PC-3 (cell line): Measurements from ENCODE around the gene PRTG. TPM values are rescaled to one million over a fixed set of nuclear protein-coding genes. Genes with fewer than 3 reads are reported as not detected.

Experiments
- ATAC-seq: fragments of 200-7000 bp; cut with Tn5 transposase; 2 replicates; pipeline ENCODE4 v1.9.1; 2020; ENCODE audit warnings: mild to moderate bottlenecking, moderate library complexity
- BruUV-seq: library from RNA; stranded (reverse); fragments of 400-500 nt; replicated peaks from 2 replicates; lab custom pipeline; 2021; lab: Mats Ljungman, UMichigan
- CTCF ChIA-PET: fragments of 300-600 bp; sonication (Branson Sonifier 250); formaldehyde crosslinking; loops from one replicate; lab custom pipeline; 2022; ENCODE audit warnings: antibody characterized with exemption; lab: Charles Lee
- POLR2A ChIA-PET: fragments of 300-600 bp; sonication (Branson Sonifier 250); formaldehyde crosslinking; loops from one replicate; lab custom pipeline; 2022; ENCODE audit warnings: antibody characterized with exemption; ENCODE audit not compliant: unreplicated experiment; lab: Charles Lee
- DNase-seq: peaks from one replicate; pipeline ENCODE4 v3.0.0-alpha.2; 2015
- H2AFZ ChIP-seq: fragments of 300-600 bp; sonication (generic); 2 replicates; pipeline ENCODE4 v1.6.0; 2016; ENCODE audit warnings: antibody characterized with exemption, low read length
- H3F3A ChIP-seq: fragments of 300-600 bp; sonication (generic); one replicate; pipeline ENCODE4 v1.6.0; 2017; ENCODE audit warnings: antibody characterized with exemption, low read length, control low read depth, mild to moderate bottlenecking; ENCODE audit not compliant: unreplicated experiment
- H3K27ac ChIP-seq: fragments of 300-600 bp; sonication (generic); 2 replicates; pipeline ENCODE4 v1.5.1; 2016; ENCODE audit warnings: mild to moderate bottlenecking, low read length
- H3K27me3 ChIP-seq: fragments of 300-600 bp; sonication (generic); 2 replicates; pipeline ENCODE4 v1.6.1; 2016; ENCODE audit warnings: low read length, mixed read lengths
- H3K36me3 ChIP-seq: fragments of 300-600 bp; sonication (generic); 2 replicates; pipeline ENCODE4 v1.6.1; 2016; ENCODE audit warnings: low read depth, mixed run types, low read length, mixed read lengths
- H3K4me1 ChIP-seq: fragments of 300-600 bp; sonication (generic); 2 replicates; pipeline ENCODE4 v1.5.1; 2016; ENCODE audit warnings: low read length; ENCODE audit not compliant: insufficient read depth
- H3K4me2 ChIP-seq: fragments of 300-600 bp; sonication (generic); 2 replicates; pipeline ENCODE4 v1.6.0; 2016; ENCODE audit warnings: low read length
- H3K4me3 ChIP-seq: fragments of 300-600 bp; sonication (generic); 2 replicates; pipeline ENCODE4 v1.5.1; 2016; ENCODE audit warnings: mild to moderate bottlenecking, low read length, mixed read lengths
- H3K79me2 ChIP-seq: fragments of 300-600 bp; sonication (generic); 2 replicates; pipeline ENCODE4 v1.6.1; 2017; ENCODE audit warnings: low read length, mixed read lengths
- H3K9ac ChIP-seq: fragments of 300-600 bp; sonication (generic); 2 replicates; pipeline ENCODE4 v1.6.0; 2016; ENCODE audit warnings: mild to moderate bottlenecking, low read length
- H3K9me2 ChIP-seq: fragments of 300-600 bp; sonication (generic); replicated peaks from 2 replicates; pipeline ENCODE4 v1.6.1; 2016; ENCODE audit warnings: mixed run types, low read length, mixed read lengths
- H3K9me3 ChIP-seq: fragments of 300-600 bp; sonication (generic); 2 replicates; pipeline ENCODE4 v1.6.1; 2016; ENCODE audit warnings: low read length, mixed read lengths
- H4K20me1 ChIP-seq: fragments of 300-600 bp; sonication (generic); 2 replicates; pipeline ENCODE4 v1.6.1; 2016; ENCODE audit warnings: low read length, mixed read lengths
- EZH2 ChIP-seq: fragments of 300-600 bp; sonication (generic); IDR thresholded peaks from one replicate; pipeline ENCODE4 v1.6.1; 2017; ENCODE audit warnings: antibody characterized with exemption, mild to moderate bottlenecking, low read length; ENCODE audit not compliant: unreplicated experiment
- EZH2phosphoT487 ChIP-seq: fragments of 300-600 bp; sonication (generic); IDR thresholded peaks from 2 replicates; pipeline ENCODE4 v1.6.1; 2018; ENCODE audit warnings: mild to moderate bottlenecking, antibody characterized with exemption, low read length, borderline replicate concordance
- intact Hi-C: fragments of 100-400 bp; cut with micrococcal nuclease; formaldehyde crosslinking; loops from 2 replicates; pipeline ENCODE4 v1.9.0; 2023
- total RNA-seq: library from RNA; depleted of rRNA; stranded (reverse); fragments of >200 nt; gene quantifications from 2 replicates; pipeline ENCODE4 v1.2.3, GENCODE V29; 2014
- TF ChIP-seq, protein P1 (sequence below): fragments of 300-600 bp; sonication (generic); conservative IDR thresholded peaks from 2 replicates; pipeline ENCODE4 v1.5.1; 2017; ENCODE audit warnings: antibody characterized with exemption, low read depth, mild to moderate bottlenecking, low read length

Gene PRTG
- total RNA-seq, 1 experiment from 2014 or later = 5.2 TPM

DNA sequence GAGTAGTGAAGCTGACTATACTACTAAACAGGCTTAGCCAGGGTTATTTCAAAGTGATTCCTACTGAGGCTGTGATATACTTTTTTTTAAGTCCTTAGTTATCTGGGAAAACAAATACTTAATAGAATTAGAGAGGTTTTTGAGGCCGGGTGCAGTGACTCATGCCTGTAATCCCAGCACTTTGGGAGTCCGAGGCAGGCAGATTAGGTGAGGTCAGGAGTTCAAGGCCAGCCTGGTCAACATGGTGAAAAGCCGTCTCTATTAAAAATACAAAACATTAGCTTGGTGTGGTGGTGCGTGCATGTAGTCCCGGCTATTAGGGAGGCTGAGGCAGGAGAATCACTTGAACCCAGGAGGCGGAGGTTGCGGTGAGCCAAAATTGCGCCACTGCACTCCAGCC lies 34.2 kb downstream of the PRTG start:
- Histone ChIP-seq H3K4me3 (no peak overlapping the region), H3K9me2 (no peaks in the 10 kb centered on the region), H3K79me2 (no peaks in the 10 kb centered on the region), H3K4me1 (no peaks in the 10 kb centered on the region), H3K4me2 (no peak overlapping the region), H3K27ac (no peak overlapping the region), H2AFZ (no peak overlapping the region), H3K27me3 (0 out of 2 replicates have a peak, but pooled peaks cover 6% of the 10 kb centered on the region), H4K20me1 (no peaks in the 10 kb centered on the region), H3K36me3 (no peaks in the 10 kb centered on the region), H3K9ac (no peak overlapping the region), H3F3A (no peaks in the 10 kb centered on the region), H3K9me3 (no peaks in the 10 kb centered on the region)
- ATAC-seq = no peak
- intact Hi-C loops = no loop called here
- no peak for DNase-seq
- POLR2A ChIA-PET = no interaction called here
- CTCF ChIA-PET = no interaction called here
- no TSS peak for BruUV-seq
- no peak for TF ChIP-seq EZH2
- no peak for TF ChIP-seq EZH2phosphoT487
- TF ChIP-seq, protein P1, sequence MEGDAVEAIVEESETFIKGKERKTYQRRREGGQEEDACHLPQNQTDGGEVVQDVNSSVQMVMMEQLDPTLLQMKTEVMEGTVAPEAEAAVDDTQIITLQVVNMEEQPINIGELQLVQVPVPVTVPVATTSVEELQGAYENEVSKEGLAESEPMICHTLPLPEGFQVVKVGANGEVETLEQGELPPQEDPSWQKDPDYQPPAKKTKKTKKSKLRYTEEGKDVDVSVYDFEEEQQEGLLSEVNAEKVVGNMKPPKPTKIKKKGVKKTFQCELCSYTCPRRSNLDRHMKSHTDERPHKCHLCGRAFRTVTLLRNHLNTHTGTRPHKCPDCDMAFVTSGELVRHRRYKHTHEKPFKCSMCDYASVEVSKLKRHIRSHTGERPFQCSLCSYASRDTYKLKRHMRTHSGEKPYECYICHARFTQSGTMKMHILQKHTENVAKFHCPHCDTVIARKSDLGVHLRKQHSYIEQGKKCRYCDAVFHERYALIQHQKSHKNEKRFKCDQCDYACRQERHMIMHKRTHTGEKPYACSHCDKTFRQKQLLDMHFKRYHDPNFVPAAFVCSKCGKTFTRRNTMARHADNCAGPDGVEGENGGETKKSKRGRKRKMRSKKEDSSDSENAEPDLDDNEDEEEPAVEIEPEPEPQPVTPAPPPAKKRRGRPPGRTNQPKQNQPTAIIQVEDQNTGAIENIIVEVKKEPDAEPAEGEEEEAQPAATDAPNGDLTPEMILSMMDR = no peak

DNA sequence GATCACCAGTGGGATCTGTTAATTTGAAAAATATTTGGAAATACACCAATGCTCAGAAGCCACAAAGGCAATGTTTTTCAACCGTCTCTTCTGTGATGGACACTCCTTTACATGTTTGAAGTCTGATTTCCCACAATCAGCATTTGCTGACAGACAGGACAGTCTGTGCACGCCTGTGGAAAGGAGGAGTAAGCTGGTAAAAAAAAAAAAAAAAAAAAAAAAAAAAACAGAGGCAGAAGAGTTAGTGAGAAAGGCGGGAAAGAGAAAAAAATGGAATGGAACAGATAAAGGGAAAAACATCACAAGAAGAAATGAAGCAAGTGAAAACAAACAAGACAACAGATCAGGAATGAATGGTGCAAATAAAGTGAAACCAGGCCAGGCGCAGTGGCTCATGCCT lies 35.0 kb downstream of the PRTG start:
- ChIA-PET POLR2A (no interaction called here), CTCF (interaction anchor here (0.6 kb wide), 1 partner anchor 16 kb away, joined by 3 read pairs; no protein-coding TSS in a partner anchor)
- H3K27ac ChIP-seq = no peak overlapping the region
- no peaks in the 10 kb centered on the region for H3K9me2 ChIP-seq
- H3K4me3 ChIP-seq = no peak overlapping the region
- H4K20me1 ChIP-seq = no peaks in the 10 kb centered on the region
- H3K27me3 ChIP-seq = 0 out of 2 replicates have a peak, but pooled peaks cover 6% of the 10 kb centered on the region
- H3F3A ChIP-seq = no peaks in the 10 kb centered on the region
- DNase-seq (no peak), ATAC-seq (no peak)
- no peak overlapping the region for H2AFZ ChIP-seq
- no peak overlapping the region for H3K9ac ChIP-seq
- H3K36me3 ChIP-seq = no peaks in the 10 kb centered on the region
- H3K79me2 ChIP-seq = no peaks in the 10 kb centered on the region
- TF ChIP-seq EZH2 (no peak), EZH2phosphoT487 (no peak)
- TF ChIP-seq, protein P1 = no peak
- no peaks in the 10 kb centered on the region for H3K4me1 ChIP-seq
- H3K9me3 ChIP-seq = no peaks in the 10 kb centered on the region
- no peak overlapping the region for H3K4me2 ChIP-seq
- intact Hi-C loops = no loop called here
- no TSS peak for BruUV-seq

DNA sequence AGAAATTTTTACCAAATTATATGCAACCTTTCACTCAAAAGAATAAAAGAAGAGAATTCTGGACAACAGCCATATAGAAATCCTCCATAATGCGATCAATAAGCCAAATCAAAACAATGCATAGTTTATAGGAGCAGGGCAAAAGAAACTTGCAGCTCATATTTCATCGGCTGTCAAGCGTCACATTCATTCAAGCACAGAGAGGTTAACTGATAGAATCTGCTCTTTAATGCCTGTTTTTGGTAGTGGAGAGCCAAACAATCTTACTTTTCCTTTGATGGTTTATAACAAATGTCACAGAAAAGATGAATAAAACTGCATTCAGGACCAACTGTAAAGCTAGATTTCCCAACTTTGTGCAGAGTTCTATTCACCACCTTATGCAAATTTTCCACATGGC lies 35.4 kb downstream of the PRTG start:
- no peaks in the 10 kb centered on the region for H3K4me1 ChIP-seq
- no peak overlapping the region for H3K4me3 ChIP-seq
- BruUV-seq = no TSS peak
- no peak overlapping the region for H3K9ac ChIP-seq
- no peak overlapping the region for H3K27ac ChIP-seq
- POLR2A ChIA-PET = no interaction called here
- DNase-seq (no peak), ATAC-seq (no peak)
- no peaks in the 10 kb centered on the region for H3K79me2 ChIP-seq
- TF ChIP-seq EZH2 = no peak
- TF ChIP-seq, protein P1 = no peak
- TF ChIP-seq EZH2phosphoT487 = no peak
- no peaks in the 10 kb centered on the region for H3K9me2 ChIP-seq
- CTCF ChIA-PET = interaction anchor here (0.6 kb wide), 1 partner anchor 16 kb away, joined by 3 read pairs; no protein-coding TSS in a partner anchor
- no peaks in the 10 kb centered on the region for H4K20me1 ChIP-seq
- H2AFZ ChIP-seq = no peak overlapping the region
- no peak overlapping the region for H3K4me2 ChIP-seq
- no peaks in the 10 kb centered on the region for H3F3A ChIP-seq
- intact Hi-C loops = no loop called here
- H3K9me3 ChIP-seq = no peaks in the 10 kb centered on the region
- H3K27me3 ChIP-seq = 0 out of 2 replicates have a peak, but pooled peaks cover 4% of the 10 kb centered on the region
- H3K36me3 ChIP-seq = no peaks in the 10 kb centered on the region
